ENCODE measurements around the gene PRDM16.

The PRDM16 gene

DNA sequence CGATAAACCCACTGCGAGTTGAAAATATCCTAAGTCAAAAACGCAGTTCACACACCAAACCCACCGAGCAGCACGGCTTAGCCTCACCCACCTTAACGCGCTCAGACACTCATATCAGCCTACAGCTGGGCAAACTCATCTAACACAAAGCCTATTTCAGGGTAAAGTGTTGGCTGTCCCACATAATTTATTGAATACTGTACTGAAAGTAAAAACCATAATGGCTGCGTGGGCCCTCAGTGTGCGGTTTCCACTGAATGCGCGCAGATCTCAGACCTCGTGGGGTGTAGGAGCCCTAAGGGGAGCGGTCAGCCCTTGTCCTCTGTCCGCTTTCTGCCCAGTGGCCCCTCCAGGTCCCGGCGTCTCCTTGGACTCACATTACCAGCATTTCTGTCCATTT lies 227.8 kb downstream of the PRDM16 start:
- DNase-seq (ENCODE audit: low read depth, low spot score), result no peak

DNA sequence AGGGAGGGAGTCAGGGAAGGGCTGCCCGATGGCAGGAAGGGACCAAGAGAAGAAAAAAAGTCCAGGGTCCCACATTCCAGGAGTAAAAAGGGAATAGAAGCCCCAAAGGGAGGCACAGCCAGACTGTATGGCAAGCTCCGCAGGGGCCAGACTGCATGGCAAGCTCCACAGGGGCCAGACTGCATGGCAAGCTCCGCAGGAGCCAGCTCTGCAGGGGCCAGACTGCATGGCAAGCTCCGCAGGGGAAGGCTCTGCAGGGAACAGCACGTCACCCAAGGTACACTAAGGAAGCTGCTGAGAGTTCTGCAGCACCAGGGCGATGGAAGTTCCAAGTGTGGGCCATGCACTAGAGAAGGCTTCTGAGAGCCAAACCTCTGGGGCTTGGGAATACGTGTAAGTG lies 228.8 kb downstream of the PRDM16 start:
- no peak for DNase-seq (ENCODE audit: low read depth, low spot score)

DNA sequence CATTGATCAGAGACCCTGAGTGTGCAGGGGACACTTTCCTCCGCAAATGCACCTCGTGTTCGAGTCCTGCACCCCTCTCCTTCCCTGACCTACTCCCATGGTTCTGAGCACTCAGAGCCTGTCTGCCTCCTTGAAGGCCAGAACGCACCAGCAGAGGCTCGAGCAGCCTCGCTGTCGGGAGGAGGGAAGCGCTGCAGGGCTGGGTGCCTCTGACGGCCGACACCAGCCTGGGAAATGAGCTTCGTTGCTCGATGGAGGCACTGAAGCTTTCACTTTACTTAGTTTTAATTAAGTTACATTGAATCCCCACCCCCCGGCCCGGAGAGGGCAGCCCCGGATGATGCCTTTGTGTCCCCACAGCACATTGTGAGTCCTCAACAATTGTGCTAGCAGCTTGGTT lies 229.2 kb downstream of the PRDM16 start:
- DNase-seq (ENCODE audit: low read depth, low spot score), result no peak

DNA sequence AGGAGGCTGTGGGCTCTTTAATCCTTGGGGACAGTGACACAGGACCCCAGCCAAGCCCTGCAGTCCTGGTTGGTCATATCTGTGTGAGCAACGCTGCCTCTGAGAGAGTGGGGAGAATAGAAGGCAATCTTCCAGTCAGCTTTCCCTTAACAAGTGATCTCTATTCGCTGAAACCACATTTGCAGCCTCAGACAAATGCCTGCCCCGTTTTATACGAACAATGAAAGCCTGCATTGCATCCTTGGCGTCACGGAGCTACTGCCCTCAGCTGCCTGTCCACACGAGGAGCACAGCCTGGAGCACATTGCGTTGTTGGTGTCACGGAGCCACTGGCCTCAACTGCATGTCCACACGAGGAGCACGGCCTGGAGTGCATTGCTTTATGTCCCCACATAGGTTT lies 235.2 kb downstream of the PRDM16 start:
- no peak for DNase-seq (ENCODE audit: low read depth, low spot score)

DNA sequence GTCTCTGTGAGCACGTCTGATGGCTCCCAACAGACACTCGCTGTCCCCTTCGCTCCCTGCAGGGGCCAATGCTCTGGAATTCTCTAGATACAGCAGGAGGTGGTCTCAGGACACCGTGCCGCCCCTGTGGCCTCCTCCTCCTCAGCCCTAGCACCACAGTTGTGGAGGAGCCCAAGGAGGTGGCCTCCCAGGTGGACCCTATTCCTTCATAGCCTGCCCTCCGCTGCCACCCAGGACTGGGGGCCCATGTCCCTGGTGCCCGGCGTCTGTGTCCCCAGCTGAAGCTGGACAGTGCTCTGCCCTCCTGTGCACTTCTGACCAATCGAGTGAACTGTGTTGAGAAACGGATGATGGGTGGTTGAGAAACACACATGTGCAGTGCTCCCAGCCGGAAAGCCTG lies 235.7 kb downstream of the PRDM16 start:
- DNase-seq (ENCODE audit: low read depth, low spot score), result no peak

DNA sequence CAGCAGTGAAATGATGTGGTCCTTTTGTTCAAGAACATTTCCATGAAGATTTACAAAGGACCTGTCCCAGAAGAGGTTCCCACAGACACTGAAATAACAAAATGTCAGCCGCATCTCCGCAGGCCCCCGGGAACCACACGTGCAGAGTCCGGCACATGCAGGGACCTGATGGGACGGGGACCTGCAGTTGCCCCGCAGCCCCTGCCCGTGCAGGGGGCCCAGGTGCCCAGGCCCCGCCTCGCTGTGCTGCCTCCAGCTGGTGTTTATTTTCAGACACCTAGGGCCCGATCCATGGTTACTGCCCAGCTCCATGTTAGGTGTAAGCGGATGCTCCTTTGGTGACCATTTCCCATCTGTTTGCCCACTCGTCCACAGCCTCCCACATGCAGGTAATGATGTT lies 236.2 kb downstream of the PRDM16 start:
- no peak for DNase-seq (ENCODE audit: low read depth, low spot score)

DNA sequence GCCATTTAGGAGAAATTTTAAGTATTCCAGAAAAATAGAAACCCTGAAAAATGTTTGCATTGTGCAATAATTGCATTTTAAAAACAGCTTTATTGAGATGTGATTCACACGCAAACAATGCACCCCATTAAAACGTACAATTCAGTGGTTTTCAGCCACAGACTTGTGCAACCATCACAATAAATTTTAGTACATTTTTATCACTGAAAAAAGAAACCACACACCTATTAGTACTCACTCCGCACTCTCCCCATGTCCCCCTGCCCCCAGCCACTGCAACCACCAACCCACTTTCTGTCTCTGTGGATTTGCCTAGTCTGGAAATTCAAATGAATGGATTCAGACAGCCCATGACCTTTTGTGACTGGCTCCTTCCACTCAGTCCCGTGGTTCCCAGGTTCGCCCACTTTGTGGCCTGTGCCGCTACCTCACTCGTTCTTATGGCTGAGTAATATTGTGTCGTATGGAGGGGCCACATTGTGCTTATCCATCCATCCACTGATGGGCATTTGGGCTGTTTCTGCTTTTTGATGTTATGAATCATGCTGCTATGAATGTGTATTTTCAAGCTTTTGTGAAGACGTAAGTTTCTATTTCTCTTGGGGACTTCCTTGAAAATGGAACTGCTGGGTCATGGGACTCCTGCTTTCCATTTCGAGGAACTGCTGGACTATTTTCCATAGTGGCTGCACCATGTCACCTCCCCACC lies 237.7 kb downstream of the PRDM16 start:
- DNase-seq (ENCODE audit: low read depth, low spot score), result no peak

DNA sequence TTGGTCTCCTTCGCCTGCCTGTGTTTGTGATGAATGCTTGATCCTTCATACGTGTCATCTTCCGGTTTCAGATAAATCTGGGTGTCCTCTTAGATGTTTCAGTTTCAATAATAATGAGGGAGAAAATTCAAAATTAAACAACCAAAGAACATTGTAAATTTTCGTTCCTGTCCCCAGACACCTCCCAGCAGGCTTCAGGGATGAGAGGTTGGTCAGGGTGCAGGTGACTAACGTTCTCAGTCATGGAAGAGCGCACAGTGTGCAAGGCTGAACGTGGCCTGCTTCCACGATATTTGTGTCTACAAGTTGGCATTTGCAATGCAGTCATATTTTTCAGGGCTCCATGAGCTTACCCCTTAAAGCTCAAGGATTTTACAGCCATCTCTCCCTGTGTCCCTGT lies 238.4 kb downstream of the PRDM16 start:
- DNase-seq (ENCODE audit: low read depth, low spot score), result no peak

DNA sequence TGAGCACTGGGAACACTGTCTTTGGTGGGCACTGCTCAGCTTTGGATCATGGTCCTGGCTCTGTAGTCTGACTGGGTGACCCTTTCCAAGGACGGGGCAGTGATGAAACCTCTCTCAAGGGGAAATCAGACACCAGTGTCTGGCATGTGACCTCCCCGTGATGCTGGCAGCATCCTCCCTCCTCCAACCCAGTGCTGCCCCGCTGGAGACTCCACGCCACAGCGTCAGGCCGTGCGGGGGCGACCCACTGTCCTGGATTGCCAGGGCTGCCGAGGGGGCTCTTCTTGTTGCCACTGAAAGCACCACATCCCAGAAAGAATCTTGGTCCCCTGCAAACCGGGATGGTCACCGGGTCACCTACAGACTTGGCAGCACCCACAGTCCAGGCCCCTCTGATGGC lies 239.1 kb downstream of the PRDM16 start:
- no peak for DNase-seq (ENCODE audit: low read depth, low spot score)

DNA sequence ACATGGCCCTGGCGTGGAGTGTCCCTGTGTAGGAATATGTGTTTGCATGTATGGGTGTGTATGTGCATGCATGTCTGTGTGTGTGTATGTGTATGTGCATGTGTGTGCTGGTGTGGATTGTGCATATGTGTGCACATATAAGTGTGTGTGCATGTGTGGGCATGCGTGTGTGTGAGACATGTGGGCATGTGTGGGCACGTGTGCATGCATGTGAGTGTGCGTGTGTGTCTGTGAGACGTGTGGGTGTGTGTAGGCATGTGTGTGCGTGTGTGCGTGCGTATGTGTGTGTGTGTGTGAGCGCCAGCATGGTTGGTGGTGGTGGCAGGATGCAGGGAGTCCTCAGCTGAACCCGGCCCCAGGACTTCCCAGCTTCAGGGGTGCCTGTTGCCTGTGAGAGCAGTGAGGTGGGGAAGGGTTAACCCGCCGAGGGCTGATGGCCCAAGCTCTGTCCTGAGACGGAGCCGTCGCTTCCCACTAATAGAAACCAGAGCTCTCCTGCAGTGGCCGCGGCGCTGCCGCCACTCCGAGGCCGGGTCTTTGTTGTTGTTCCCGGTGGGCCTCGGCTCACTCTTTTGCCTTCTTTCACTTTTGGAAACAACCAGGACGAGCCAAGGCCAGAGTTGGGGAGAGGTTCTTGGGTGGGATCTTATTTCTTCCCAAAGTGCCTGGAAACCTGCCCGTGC lies 241.9 kb downstream of the PRDM16 start:
- DNase-seq (ENCODE audit: low read depth, low spot score), result no peak

DNA sequence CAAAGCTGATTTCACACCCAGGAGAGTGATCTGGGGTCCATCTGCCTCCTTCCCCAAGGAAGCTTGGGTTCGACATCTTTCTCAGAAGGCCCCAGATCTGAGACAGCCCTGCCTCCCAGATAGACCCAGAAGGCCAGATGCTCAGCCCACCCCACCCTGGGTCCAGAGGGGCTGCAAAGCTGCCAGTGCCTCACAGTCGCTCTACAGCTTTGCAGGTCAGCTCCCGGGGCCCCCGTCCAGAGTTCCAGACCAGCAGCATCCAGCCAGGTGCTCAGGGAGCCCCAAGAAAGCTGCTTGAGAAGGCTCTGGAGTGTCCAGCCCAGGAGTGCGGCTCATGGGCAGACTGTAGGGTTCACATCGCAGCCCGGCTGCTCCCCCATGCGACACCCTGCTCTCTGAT lies 242.7 kb downstream of the PRDM16 start:
- no peak for DNase-seq (ENCODE audit: low read depth, low spot score)

DNA sequence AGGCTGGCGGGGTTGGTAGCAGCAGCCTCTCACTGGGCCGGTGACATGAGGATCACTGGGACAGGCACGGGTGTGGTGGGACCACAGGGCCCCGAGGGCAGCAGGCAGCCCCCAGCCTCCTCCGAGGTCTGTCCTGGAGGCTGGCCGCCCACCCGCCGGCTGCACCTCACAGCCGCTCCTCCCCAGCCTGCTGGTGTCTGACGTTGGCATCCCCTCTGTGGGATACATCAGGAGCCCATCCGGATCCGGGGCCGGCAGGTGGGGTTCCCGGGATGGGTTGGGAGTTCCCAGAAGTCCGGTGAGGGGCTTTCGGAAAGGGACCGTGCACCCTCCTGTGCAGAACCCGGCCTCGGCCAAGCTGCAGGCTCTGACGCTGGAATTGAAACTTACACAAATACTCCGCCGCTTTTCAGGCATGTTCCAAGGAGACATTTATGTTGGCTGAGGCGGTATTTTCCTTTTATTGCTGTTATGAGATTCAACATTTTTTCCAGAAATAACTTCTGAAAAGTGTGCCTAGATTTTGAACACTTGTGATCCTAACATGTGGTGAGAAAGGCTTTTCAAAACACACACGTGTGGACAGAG lies 243.4 kb downstream of the PRDM16 start:
- no peak for DNase-seq (ENCODE audit: low read depth, low spot score)

DNA sequence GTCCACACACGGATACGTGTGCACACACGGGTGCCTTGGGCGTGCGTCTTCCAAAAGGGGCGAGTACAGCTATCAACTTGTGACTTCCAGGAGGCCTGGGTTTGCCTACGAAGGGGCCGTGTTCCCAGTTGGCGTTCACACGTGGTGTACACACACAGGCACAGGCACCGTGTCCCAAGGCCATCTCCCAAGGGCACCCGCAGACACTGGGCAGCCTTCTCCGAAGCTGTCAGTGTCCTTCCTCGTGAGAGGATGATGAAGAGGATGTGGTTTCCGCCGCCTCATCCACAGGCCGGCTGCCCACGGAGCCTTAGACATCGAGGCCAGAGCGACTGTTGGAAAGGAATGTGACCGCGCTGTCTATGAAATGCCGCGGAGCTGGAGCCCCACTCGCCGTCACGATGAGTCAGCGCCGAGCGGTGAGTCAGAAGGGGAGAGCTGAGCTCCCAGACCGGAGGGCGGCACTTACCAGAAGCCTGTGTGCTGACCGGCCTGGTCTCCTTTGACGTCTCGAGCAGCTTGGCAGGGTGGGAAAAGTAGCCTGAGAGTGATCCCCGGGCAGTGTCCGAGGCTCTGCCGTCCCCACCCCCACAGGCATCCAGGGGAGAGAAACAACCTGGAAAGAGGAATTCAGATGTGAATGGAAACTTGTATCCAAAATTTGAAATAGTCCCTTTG lies 244.0 kb downstream of the PRDM16 start:
- DNase-seq (ENCODE audit: low read depth, low spot score), result peak; percentile 93

DNA sequence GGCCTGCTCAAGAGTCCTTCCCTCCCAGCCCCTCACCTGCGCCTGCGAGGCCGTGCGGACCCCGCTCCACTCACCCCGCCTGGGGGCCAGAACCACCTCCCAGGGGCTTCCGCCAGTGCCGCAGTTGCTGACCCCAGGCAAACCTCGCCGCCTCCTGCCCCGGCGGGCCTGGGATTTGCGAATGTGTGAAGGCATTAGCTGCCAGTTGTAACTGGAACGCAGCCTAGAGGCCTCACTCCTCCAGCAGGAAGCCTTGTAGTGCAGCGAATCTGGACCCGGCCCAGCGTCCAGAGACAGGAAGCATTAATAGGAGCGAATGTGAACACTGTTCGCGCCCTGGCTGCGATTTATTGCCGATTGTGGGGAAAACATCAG lies 244.6 kb downstream of the PRDM16 start:
- DNase-seq (ENCODE audit: low read depth, low spot score), result peak; percentile 84

DNA sequence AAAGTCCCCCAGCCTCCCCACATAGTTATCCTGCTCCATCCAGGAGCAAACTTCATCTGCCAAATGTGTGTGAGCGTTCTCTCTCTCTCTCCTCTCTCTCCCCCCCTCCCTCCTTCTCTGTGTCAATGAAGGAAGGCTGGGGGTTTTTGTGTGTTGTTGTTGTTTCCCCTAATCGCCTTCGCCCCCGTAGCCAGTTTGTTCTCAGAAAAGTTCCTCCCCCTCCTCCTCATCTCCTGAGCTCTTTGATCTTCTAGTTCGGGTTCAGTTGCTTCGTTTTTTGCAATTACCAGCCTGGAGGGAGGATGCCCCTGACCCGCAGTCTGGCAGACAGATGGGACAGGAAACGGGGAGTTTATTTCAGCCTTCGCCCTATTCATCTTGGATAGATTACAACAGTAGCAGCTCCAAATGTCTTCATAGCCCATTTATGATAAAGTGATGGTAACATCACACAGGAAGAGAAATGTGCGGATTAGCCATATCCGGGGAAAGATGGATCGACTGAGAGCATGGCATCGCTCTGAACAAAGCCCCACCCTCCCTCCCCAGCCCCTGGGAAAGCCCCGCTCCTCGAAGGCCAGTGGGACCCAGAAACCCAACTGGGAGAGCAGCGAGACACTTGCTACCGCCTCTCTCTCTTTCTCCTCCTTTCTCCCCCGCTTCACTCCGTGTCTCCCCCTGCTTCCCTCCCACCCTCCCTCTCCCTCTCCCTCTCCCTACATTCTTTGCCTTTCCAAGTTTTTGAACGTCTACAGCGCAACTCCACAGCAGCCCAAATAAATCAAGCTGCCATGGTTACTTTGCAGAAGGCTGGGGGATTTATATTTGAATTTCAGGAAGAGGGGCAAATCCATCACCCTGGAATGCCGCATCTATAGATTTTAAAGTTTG lies 245.7 kb downstream of the PRDM16 start:
- no peak for DNase-seq (ENCODE audit: low read depth, low spot score)

DNA sequence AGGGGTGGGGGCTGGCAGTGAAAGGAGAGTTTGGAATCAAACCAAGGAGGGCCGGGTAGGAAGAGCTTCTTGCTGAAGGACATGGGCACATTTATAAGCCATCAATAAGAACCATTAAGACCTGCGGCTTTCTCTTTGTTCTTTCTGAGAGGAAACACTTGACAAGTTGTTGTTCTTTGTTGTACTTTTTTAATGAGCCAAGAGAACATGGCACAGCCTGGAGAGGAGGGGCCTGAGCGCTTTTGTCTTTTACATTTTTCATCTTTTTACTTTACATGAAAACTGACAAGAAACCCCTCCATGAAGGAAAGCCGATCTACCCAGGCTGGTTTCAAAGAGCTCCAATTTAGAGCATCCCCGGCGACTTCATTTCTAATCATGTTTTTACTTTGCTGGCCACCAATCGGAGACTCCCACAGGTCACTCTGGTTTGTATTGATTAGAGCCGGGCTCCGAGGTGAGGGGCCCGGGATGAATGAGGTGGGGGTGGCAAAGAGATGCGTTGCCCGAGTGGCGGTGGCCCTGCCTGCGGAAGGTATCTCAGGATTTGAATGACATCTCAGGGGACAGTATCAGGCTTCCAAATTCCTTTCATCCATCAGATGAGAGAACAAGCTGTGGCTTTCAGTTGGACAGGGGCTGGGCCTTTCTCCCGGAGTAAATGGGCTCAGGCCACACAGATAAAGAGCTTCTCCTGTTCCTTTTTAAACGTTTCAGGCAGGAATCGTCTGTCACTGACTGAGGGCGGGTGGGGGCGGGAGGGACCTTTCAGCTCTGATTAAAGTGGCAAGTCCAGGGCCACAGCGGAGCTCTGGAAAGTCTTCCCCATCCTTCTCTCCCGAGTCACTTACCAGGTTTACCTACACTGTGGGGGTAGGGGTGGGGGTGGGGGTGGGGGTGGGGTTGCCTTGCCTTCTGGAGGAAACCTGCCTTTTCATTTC lies 246.7 kb downstream of the PRDM16 start:
- no peak for DNase-seq (ENCODE audit: low read depth, low spot score)

DNA sequence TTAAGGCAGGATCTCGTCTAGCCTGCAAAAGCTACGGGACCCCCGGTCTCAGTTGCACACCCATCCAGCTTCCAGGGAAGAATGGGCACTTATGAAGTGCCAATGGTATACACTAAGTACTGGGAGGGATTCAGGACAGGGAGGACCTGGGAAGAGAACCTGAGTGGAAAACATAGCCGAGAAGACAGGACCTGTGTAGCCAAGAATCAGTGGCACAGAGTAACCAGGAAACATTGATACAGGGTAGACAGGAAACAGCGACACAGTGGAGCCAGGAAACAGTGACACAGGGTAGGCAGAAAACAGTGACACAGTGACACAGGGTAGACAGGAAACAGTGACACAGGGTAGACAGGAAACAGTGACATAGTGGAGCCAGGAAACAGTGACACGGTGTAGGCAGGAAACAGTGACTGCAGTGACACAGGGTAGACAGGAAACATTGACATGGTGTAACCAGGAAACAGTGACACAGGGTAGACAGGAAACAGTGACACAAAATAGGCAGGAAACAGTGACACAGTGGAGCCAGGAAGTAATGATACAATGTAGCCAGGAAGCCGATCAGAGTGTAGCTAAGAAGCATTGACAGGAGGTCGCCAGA lies 247.4 kb downstream of the PRDM16 start:
- DNase-seq (ENCODE audit: low read depth, low spot score), result no peak

DNA sequence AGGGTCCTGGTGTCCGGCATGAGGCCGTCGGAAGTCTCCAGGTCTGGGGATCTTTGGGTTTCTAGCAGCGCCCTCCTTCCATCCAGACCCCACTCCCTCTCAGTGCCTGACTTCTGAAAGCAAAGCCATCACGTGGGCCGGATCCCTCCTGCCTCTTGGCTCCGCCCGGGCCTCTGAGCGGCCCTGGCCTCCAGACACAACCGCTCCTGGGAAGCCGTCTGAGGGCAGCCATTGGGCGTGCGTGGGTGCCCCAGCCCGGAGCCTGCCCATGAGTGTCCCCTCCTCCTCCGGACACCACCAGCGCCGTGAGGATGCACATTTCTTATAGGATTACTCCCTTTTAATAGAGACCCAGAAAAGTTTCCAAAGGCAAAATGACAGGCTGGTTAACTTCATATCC lies 248.5 kb downstream of the PRDM16 start:
- DNase-seq (ENCODE audit: low read depth, low spot score), result no peak

DNA sequence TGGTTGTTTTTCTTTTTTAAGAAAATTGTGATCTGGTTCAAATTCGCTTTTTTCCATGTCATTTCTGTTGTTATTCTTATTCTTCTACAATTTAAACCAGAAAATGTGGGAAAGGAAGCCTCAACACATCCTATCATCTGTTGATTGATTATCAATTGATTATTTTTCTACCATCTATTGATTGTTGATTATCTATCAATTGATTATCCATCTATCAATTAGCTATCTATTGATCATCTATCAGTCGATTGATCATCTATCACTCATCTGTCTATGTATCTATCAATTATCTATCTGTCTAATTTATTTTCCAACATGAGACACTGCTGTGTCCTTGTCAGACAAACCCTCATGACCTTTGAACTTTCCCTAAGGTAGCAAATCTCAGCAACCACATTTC lies 249.3 kb downstream of the PRDM16 start:
- DNase-seq (ENCODE audit: low read depth, low spot score), result no peak

DNA sequence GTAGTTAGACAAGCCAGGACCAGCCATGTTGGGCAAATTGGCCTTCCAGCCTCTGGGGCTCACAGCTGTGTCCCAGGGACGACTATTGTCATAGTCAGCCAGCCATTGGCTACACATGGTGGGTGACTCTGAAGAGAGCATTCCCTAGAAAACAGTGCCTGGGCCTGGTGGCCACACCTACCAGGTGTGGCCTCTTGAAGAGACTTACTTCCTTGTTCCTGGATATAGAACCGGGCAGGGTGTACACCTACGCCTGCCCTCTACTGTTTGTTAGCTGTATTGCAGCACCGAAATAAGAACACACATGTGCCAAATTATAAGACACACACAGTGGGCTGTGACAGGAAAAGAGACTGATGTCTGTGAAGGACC lies 250.9 kb downstream of the PRDM16 start:
- DNase-seq (ENCODE audit: low read depth, low spot score), result peak; percentile 83

Measured in ELF-1 (cell line).